ENCODE results near the gene MINDY1. TPM values are rescaled to one million over a fixed set of nuclear protein-coding genes. Genes with fewer than 3 reads are reported as not detected.

The MINDY1 gene
- total RNA-seq, 3 donors from 2014 or later: 44.5 to 52.0 (median 51.8) TPM

DNA sequence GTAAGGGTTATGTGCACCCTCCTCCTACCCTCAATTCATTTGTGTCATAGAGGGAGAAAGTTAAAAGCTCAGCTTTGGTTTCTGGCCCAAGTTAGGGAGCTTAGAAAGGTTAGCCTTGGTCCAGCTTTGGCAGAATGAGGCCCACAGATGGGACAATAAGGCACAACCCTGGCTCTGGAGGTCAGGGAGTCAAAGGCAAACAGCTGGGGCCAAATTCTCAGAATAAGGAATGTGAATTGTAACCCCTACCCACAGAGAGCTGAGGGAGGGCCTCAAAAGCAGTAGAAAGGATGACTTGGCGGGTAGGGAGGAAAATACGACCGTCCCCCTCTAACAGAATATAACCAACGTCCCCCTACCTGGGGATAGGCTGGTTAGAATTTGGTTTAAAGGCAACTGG is 41.1 kb downstream of the MINDY1 start:
- no peaks in the 10 kb centered on the region for H3K9me3 ChIP-seq
- no peak overlapping the region for H3K4me3 ChIP-seq
- H3K36me3 ChIP-seq (ENCODE audit: low read depth): peaks cover 21% of the 10 kb centered on the region
- DNase-seq: no peak
- TF ChIP-seq, protein P1, sequence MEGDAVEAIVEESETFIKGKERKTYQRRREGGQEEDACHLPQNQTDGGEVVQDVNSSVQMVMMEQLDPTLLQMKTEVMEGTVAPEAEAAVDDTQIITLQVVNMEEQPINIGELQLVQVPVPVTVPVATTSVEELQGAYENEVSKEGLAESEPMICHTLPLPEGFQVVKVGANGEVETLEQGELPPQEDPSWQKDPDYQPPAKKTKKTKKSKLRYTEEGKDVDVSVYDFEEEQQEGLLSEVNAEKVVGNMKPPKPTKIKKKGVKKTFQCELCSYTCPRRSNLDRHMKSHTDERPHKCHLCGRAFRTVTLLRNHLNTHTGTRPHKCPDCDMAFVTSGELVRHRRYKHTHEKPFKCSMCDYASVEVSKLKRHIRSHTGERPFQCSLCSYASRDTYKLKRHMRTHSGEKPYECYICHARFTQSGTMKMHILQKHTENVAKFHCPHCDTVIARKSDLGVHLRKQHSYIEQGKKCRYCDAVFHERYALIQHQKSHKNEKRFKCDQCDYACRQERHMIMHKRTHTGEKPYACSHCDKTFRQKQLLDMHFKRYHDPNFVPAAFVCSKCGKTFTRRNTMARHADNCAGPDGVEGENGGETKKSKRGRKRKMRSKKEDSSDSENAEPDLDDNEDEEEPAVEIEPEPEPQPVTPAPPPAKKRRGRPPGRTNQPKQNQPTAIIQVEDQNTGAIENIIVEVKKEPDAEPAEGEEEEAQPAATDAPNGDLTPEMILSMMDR (IDR thresholded peaks at IDR 0.05): no peak
- peaks cover under 1% of the 10 kb centered on the region for H3K4me1 ChIP-seq (ENCODE audit: low read depth)
- ATAC-seq: no peak
- intact Hi-C loops (cut with DNase I, micrococcal nuclease): no loop called here

DNA sequence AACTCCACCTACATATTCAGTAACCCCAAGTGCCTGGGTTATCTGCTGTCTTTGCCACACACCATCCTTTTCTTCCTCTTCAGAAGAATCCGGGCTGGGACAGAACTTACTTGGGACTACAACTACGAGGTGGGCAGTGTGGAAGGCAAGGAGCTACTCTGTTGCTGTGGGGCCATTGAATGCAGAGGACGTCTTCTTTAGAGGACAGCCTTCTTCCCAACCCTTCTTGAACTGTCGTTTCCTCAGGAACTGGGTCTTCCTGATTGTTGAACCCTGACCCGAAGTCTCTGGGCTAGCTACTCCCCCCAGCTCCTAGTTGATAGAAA is 42.6 kb downstream of the MINDY1 start:
- DNase-seq (no peak), ATAC-seq (no peak)
- intact Hi-C loops (cut with DNase I, micrococcal nuclease): no loop called here
- Histone ChIP-seq H3K9me3 (no peaks in the 10 kb centered on the region), H3K4me1 (ENCODE audit: low read depth) (no peaks in the 10 kb centered on the region), H3K36me3 (ENCODE audit: low read depth) (peaks cover 21% of the 10 kb centered on the region), H3K4me3 (no peak overlapping the region)
- TF ChIP-seq, protein P1 (IDR thresholded peaks at IDR 0.05): no peak

DNA sequence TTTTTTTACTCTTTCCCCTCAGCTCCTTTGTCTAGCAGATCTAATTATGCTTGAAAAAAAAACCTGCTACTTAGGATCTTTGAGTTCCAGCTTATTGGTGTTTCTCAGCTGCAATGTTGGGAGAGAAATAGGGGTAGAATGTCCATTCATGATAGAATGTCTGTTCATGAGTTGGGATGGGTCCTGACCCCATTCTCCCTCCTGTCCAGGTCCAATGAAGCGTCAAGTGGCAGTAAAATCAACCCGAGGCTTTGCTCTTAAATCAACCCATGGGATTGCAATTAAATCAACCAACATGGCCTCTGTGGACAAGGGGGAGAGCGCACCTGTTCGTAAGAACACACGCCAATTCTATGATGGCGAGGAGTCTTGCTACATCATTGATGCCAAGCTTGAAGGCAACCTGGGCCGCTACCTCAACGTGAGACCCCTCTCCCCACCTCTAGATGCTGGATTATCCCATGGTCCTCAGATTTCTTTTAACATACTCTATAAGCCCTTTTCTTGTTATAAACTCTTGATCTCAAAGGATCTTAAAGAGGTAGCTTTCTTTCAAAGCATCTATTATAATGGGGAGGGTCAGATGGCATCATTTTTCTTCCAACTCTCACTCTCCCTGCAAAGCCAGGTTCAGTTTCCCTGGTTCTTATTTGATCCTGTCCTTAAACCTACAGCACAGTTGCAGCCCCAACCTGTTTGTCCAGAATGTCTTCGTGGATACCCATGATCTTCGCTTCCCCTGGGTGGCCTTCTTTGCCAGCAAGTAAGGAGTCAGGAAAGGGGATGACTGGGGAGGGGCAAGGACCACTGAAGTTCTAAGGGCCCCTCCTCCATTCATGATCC is 43.2 kb downstream of the MINDY1 start:
- no peak overlapping the region for H3K4me3 ChIP-seq
- TF ChIP-seq, protein P1 (IDR thresholded peaks at IDR 0.05): no peak
- no peak for DNase-seq
- intact Hi-C loops (cut with DNase I, micrococcal nuclease): no loop called here
- ATAC-seq: no peak
- no peaks in the 10 kb centered on the region for H3K4me1 ChIP-seq (ENCODE audit: low read depth)
- no peaks in the 10 kb centered on the region for H3K9me3 ChIP-seq
- H3K36me3 ChIP-seq (ENCODE audit: low read depth): peaks cover 21% of the 10 kb centered on the region

DNA sequence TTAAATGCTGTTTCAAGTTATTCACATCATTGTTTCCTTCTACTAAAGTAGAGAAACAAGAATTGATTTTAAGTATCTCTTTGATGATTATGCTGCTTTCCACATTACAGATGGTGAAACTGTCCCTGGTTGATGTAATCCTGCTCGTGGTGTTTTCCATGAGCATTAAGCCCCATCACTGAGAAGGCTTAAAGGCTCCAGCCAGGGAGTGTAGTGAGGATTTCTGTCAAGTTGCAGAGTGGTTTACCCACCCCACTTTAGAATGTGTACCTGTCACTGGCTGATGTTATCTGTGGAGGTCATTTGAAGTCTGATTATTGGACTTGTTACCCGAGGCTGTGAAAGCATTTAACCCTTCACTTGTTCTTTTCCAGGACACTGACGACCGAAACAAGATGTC is 44.9 kb downstream of the MINDY1 start:
- Histone ChIP-seq H3K4me1 (ENCODE audit: low read depth) (no peaks in the 10 kb centered on the region), H3K36me3 (ENCODE audit: low read depth) (peaks cover 15% of the 10 kb centered on the region), H3K4me3 (no peak overlapping the region), H3K9me3 (no peaks in the 10 kb centered on the region)
- TF ChIP-seq, protein P1 (IDR thresholded peaks at IDR 0.05): no peak
- ATAC-seq (no peak), DNase-seq (no peak)
- intact Hi-C loops (cut with DNase I, micrococcal nuclease): no loop called here

DNA sequence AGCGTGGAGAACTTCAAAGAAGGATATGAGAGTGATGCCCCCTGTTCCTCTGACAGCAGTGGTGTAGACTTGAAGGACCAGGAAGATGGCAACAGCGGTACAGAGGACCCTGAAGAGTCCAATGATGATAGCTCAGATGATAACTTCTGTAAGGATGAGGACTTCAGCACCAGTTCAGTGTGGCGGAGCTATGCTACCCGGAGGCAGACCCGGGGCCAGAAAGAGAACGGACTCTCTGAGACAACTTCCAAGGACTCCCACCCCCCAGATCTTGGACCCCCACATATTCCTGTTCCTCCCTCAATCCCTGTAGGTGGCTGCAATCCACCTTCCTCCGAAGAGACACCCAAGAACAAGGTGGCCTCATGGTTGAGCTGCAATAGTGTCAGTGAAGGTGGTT is 46.1 kb downstream of the MINDY1 start:
- DNase-seq (no peak), ATAC-seq (no peak)
- no peaks in the 10 kb centered on the region for H3K9me3 ChIP-seq
- H3K36me3 ChIP-seq (ENCODE audit: low read depth): peaks cover 11% of the 10 kb centered on the region
- intact Hi-C loops (cut with DNase I, micrococcal nuclease): no loop called here
- TF ChIP-seq, protein P1 (IDR thresholded peaks at IDR 0.05): no peak
- H3K4me3 ChIP-seq: no peak overlapping the region
- H3K4me1 ChIP-seq (ENCODE audit: low read depth): no peaks in the 10 kb centered on the region
